Body of pancreas (tissue), 4 donors: ENCODE measurements around the gene ZBTB21.

Experiments used
- CTCF ChIP-seq, 7 experiments: fragments of 450-650 bp in 4 of 7; fragments of 200-600 bp in 3 of 7; sonication (generic) in 3 of 7; IDR thresholded peaks; one replicate each; pipeline ENCODE4 v1.5.1; 2016 to 2019; ENCODE audit warnings: antibody characterized with exemption in 7 of 7
- POLR2A ChIP-seq, 3 donors: fragments of 450-650 bp; IDR thresholded peaks; one replicate each; pipeline ENCODE4 v1.6.1; 2016; ENCODE audit warnings: antibody characterized with exemption in 3 of 3, mild to moderate bottlenecking in 2 of 3

- no peak for TF ChIP-seq CTCF (IDR thresholded peaks at IDR 0.05)
- TF ChIP-seq POLR2A (IDR thresholded peaks at IDR 0.05): no peak
Observed at GRCh38 chr21:41970751-41971653, 39.2 kb downstream of the ZBTB21 start.
